Nucleus accumbens (tissue), 56 donors: ENCODE measurements around the gene RHOF.

Source experiments
- DNase-seq, 56 donors: peaks; one replicate each; lab custom pipeline; 2025; lab: John Stamatoyannopoulos, UW

RHOF gene, protein sequence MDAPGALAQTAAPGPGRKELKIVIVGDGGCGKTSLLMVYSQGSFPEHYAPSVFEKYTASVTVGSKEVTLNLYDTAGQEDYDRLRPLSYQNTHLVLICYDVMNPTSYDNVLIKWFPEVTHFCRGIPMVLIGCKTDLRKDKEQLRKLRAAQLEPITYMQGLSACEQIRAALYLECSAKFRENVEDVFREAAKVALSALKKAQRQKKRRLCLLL

GRCh38 chr12:121793440-121793837 is at the start of gene RHOF:
TSS of gene RHOF (minus strand) at chr12:121793688. CDS start at chr12:121793633, 55 bp downstream.
- no peak for DNase-seq

- no peak for DNase-seq
Measured at GRCh38 chr12:121839993-121840761, 46.7 kb upstream of the RHOF start.

- DNase-seq, result peak; percentile 47 to 99 (median 91)
Measured at GRCh38 chr12:121839106-121839992, 45.9 kb upstream of the RHOF start.

DNA sequence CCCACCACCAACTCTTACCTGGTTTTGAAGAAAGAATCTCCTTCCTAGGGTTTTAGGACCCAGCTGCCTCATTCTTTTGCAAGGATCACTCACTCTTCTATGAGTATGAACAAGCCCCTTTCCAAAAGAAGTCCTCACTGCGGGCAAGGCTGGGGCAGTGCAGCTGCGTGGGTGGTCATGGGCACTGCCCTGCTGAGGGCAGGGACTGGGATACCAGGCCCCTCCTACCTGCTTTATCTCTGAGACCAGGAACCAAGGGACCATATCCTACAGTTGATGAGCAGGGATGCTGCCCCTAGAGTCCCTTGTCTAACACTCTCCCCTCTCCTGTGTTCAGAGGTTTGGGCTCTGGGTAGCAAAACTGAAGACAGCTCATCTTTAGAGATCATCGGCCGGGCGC is 44.6 kb upstream of the RHOF start:
- DNase-seq, result no peak

GRCh38 chr12:121837680-121838079 is 44.2 kb upstream of the RHOF start:
- DNase-seq, result no peak

- DNase-seq, result no peak
Measured at GRCh38 chr12:121831571-121832245, 38.2 kb upstream of the RHOF start.

DNA sequence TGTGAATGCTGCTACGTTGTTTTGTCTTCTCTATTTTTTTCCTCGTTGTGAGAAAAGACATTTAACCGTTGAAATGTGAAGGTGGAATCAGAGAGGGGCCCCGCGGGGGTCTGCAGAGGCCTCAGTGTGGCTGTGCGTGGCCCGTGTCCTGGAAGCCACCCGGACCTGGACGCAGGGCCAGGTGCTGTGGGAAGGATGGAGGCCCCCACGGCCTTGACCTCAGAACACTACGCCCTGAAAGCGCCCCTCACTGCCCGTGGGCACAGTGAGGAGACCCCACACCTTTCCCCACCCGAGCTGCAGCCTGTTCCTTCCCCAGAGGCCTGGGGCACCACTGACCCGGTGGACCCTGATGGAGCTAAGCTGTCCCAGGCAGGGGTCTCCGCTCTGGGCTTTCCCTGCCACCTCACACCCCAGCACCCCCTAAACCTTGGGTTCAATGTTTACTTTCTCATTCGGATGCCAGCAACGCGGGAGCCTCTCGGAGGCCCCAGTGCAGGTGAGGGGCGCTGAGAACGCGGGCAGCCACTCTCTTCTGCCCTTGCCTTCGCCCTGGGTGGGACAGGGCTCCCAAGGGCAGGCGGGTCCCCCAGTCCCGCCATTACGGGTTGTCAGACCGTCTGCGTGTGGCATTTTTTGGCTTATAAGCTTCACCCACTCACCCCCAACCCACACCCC is 37.2 kb upstream of the RHOF start:
- DNase-seq, result no peak

- no peak for DNase-seq
Measured at GRCh38 chr12:121830134-121830533, 36.6 kb upstream of the RHOF start.

- no peak for DNase-seq
Measured at GRCh38 chr12:121829250-121829918, 35.9 kb upstream of the RHOF start.

GRCh38 chr12:121828826-121829225 is 35.3 kb upstream of the RHOF start:
- no peak for DNase-seq

DNA sequence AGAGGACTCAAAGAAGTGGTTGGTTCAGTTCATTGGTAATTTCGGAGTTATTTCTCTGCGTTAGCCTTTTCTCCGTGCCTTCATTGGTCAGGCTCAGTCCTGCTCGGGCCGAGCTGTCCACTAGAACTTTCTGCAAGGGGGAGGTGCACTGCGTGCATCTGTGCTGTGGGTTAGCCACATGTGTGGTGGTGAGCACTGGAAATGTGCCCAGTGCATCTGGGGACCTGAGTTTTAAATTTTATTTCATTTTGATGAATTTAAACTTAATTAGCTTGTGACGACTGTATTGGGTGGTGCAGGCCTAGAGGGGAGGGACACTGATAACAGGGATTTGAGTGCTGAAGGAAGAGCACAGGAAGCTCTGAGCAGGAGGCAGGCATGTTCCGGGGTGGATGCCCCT is 34.8 kb upstream of the RHOF start:
- DNase-seq, result no peak

DNA sequence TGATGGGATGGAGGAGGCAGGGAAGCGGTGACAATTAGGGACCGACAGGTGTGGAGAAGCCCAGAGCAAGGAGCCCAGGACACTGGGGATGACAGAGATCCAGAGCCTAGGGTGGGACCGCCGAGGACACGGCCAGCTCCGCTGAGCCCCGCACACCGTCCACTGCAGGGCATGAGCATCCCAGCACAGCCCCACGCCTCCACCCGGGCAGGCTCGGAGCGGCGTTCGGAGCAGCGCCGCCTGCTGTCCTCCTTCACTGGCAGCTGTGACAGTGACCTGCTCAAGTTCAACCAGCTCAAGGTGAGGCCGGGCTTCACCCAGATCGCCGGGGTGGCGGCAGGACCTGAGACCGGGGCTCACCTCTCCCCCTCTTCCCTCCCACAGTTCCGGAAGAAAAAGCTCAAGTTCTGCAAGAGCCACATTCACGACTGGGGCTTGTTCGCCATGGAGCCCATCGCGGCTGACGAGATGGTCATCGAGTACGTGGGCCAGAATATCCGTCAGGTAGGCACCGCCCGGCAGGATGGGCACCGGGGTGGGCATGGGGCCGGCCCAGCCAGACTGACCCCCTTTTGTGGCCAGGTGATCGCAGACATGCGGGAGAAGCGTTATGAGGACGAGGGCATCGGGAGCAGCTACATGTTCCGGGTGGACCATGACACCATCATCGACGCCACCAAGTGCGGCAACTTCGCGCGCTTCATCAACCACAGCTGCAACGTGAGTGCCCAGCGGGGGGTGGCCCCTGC is 34.0 kb upstream of the RHOF start:
- DNase-seq, result no peak

DNA sequence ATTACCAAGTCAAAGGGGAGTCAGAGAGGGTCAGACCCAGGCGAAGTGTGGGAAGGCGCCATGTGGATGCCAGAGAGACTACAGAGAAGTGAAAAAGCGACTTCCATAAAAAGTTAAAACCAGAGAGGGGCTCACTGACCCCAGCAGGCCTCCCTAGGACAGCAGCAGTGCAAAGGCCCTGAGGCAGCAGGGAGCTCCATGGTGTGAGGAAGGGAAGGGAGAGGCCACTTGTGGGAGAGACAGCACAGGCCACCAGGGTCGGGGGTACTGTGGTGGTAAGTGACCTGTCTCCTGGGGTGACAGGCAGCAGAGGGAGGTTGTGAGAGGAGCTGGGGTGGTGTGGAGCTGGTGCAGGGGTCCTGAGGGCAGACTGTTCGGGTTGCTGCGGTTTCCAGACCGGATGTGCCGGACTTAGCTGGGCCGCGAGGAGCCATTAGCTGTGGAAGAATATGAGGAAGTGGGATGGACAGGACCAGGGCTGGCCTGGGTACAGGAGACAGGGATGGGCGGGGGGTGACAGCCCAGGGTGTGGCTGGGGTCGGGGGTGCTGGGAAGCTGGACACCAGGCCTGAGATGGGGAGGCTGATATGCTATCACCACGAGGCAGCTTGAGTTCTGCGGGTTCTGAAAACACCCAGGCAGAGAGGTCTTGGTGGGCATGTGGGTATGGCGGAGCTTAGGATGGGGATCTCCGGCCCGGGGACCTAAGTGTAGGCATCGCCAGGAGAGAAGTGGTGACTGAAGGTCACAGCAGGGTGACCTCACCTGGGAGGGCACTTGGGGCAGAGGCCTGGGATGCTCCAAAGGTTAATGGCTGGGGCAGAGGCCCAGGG is 33.0 kb upstream of the RHOF start:
- no peak for DNase-seq

GRCh38 chr12:121825041-121825523 is 31.6 kb upstream of the RHOF start:
- no peak for DNase-seq

DNA sequence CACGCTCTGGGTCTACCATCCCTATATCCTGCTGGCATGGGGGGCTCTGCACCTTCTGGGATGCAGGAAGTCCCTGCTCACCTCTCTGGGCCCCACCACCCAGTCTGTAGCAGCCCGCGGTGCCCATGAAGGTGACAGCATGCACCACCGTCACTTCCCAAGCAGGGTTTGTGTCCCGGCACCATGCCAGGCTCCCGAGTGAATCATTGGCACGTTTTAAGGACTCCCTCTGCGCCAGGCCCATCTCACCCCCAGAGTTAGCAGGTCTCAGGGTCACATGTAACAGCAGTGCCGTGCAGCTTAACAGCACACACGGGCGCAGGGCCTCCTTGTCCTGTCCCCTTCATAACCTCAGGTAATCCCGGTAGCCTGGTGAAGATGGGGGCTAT is 30.2 kb upstream of the RHOF start:
- DNase-seq, result no peak

- DNase-seq, result no peak
Measured at GRCh38 chr12:121823101-121823726, 29.7 kb upstream of the RHOF start.

DNA sequence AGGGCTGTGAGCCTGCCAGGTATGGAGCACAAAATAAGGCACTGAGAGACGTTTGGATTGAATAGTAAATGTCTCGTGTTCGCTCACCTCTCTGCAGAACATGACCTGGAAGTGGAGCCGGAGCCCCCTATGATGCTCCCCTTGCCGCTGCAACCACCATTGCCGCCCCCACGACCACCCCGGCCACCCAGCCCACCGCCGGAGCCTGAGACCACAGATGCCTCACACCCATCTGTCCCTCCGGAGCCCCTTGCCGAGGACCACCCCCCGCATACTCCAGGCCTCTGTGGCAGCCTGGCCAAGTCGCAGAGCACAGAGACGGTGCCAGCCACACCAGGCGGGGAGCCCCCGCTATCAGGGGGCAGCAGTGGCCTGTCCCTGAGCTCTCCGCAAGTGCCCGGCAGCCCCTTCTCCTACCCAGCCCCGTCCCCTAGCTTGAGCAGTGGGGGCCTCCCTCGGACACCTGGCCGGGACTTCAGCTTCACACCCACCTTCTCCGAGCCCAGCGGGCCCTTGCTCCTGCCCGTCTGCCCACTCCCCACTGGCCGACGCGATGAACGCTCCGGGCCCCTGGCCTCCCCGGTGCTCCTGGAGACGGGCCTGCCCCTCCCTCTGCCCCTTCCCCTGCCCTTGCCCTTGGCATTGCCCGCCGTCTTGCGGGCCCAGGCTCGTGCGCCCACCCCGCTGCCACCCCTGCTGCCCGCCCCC is 29.1 kb upstream of the RHOF start:
- no peak for DNase-seq
